ENCODE measurements around the gene ALOX5AP.

- TF ChIP-seq POLR2A (IDR thresholded peaks at IDR 0.05; ENCODE audit: low read length) (no peak), GATA1 (IDR thresholded peaks at IDR 0.05; ENCODE audit: low read depth, low read length) (no peak)
Measured at GRCh38 chr13:30726192-30726591, 9.2 kb upstream of the ALOX5AP start.
